ENCODE measurements around the gene SAT1.

DNA sequence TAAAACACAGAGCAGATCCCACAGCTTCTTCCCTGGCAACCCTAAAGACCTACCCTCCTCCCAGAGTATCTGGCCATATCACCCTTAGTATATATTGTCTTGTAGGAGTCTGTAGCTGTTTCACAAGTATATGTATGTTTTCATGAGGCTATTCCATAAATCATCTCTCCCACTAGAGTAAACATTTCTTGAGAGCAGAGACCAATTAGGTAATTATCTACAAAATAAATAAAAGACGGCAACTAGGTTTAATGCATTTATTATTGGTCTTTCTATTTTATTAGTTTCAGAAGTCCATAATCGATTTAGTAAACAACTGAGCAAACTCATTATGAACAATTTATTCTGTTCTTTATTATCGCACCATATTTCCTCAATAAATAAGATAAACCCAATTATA lies 46.9 kb upstream of the SAT1 start:
- TF ChIP-seq ZBED1 (IDR thresholded peaks at IDR 0.05; ENCODE audit: borderline replicate concordance) (no peak), CEBPB (IDR thresholded peaks at IDR 0.05; ENCODE audit: borderline replicate concordance in 1 of 2, low read depth in 2 of 2, low read length in 2 of 2) (no peak), POLR2AphosphoS2 (IDR thresholded peaks at IDR 0.05; ENCODE audit: low read depth, low read length) (no peak), ZBTB33 (IDR thresholded peaks at IDR 0.05) (no peak), EZH2 (IDR thresholded peaks at IDR 0.05; ENCODE audit: borderline replicate concordance, control insufficient read depth, low read depth, low read length) (no peak)
- TF ChIP-seq, protein P1, sequence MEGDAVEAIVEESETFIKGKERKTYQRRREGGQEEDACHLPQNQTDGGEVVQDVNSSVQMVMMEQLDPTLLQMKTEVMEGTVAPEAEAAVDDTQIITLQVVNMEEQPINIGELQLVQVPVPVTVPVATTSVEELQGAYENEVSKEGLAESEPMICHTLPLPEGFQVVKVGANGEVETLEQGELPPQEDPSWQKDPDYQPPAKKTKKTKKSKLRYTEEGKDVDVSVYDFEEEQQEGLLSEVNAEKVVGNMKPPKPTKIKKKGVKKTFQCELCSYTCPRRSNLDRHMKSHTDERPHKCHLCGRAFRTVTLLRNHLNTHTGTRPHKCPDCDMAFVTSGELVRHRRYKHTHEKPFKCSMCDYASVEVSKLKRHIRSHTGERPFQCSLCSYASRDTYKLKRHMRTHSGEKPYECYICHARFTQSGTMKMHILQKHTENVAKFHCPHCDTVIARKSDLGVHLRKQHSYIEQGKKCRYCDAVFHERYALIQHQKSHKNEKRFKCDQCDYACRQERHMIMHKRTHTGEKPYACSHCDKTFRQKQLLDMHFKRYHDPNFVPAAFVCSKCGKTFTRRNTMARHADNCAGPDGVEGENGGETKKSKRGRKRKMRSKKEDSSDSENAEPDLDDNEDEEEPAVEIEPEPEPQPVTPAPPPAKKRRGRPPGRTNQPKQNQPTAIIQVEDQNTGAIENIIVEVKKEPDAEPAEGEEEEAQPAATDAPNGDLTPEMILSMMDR (IDR thresholded peaks at IDR 0.05 in 2 of 3, conservative IDR thresholded peaks at IDR 0.05 in 1 of 3; ENCODE audit: control insufficient read depth in 2 of 3, extremely low read depth in 1 of 3, insufficient read depth in 1 of 3, low read depth in 3 of 3, low read length in 3 of 3), result no peak
